ENCODE measurements around the gene CACNB4. TPM values are rescaled to one million over a fixed set of nuclear protein-coding genes. Genes with fewer than 3 reads are reported as not detected.

CACNB4 gene
- total RNA-seq, 1 donor from 2014 or later, result 4.9 TPM

GRCh38 chr2:151817929-151818328 lies 280.9 kb downstream of the CACNB4 start:
- intact Hi-C loops (cut with DNase I), result no loop called here
- Histone ChIP-seq H3K27ac (no peak overlapping the region), H3K27me3 (no peaks in the 10 kb centered on the region)

GRCh38 chr2:151816843-151817242 lies 282.0 kb downstream of the CACNB4 start:
- Histone ChIP-seq H3K4me1 (peaks cover 10% of the 10 kb centered on the region), H3K4me3 (no peak overlapping the region), H3K27me3 (no peaks in the 10 kb centered on the region), H3K36me3 (peaks cover 0 to 28% of the 10 kb centered on the region in 2 donors), H3K9me3 (no peaks in the 10 kb centered on the region), H3K27ac (no peak overlapping the region)
- TF ChIP-seq POLR2AphosphoS5 (IDR thresholded peaks at IDR 0.05; ENCODE audit: insufficient read depth in 1 of 2, low read depth in 1 of 2), result no peak
- DNase-seq (ENCODE audit: extremely low spot score in 2 of 2), result no peak
- intact Hi-C loops (cut with DNase I), result no loop called here

More at GRCh38 chr2:151817929-151818328, 280.9 kb downstream of the CACNB4 start:
- Histone ChIP-seq H3K36me3 (peaks cover 0 to 17% of the 10 kb centered on the region in 2 donors), H3K4me3 (no peak overlapping the region), H3K4me1 (peaks cover 16% of the 10 kb centered on the region), H3K9me3 (no peaks in the 10 kb centered on the region)
- TF ChIP-seq CTCF (IDR thresholded peaks at IDR 0.05), result no peak
- TF ChIP-seq POLR2AphosphoS5 (IDR thresholded peaks at IDR 0.05; ENCODE audit: insufficient read depth in 1 of 2, low read depth in 1 of 2), result no peak
- no peak for TF ChIP-seq POLR2A (IDR thresholded peaks at IDR 0.05)
- no peak for DNase-seq (ENCODE audit: extremely low spot score in 2 of 2)

- Histone ChIP-seq H3K4me3 (no peak overlapping the region), H3K27ac (no peak overlapping the region), H3K4me1 (peaks cover 2% of the 10 kb centered on the region), H3K27me3 (no peaks in the 10 kb centered on the region), H3K9me3 (no peaks in the 10 kb centered on the region), H3K36me3 (peaks cover 0 to 36% of the 10 kb centered on the region in 2 donors)
- DNase-seq (ENCODE audit: extremely low spot score in 2 of 2), result no peak
- intact Hi-C loops (cut with DNase I), result no loop called here
- TF ChIP-seq POLR2A (IDR thresholded peaks at IDR 0.05) (no peak), POLR2AphosphoS5 (IDR thresholded peaks at IDR 0.05; ENCODE audit: insufficient read depth in 1 of 2, low read depth in 1 of 2) (no peak), CTCF (IDR thresholded peaks at IDR 0.05) (no peak)
Measured at GRCh38 chr2:151815821-151816489, 282.9 kb downstream of the CACNB4 start.

DNA sequence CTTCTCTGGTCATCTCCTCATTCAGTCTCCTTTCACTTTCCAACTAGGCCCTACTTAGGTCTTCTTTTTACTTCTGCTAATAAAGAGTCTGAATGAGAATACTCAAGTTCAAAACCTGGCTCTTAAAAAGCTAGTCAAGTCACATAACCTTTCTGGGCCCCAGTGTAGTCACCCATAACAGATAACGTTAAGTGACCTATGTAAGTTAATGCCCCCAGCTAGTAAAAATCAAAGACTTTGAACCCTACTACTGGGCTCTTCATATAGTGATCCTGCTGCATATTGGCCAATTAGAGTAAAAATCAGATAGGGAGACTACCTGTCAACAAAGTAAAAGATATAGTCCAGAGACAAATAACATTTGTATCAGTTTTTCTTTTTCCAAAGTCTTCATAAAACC lies 288.4 kb downstream of the CACNB4 start:
- Histone ChIP-seq H3K9me3 (no peaks in the 10 kb centered on the region), H3K4me1 (no peaks in the 10 kb centered on the region), H3K36me3 (peaks cover 0 to 50% of the 10 kb centered on the region in 2 donors), H3K27ac (no peak overlapping the region), H3K27me3 (no peaks in the 10 kb centered on the region), H3K4me3 (no peak overlapping the region)
- TF ChIP-seq POLR2AphosphoS5 (IDR thresholded peaks at IDR 0.05; ENCODE audit: insufficient read depth in 1 of 2, low read depth in 1 of 2), result no peak
- no peak for TF ChIP-seq POLR2A (IDR thresholded peaks at IDR 0.05)
- TF ChIP-seq CTCF (IDR thresholded peaks at IDR 0.05), result no peak
- intact Hi-C loops (cut with DNase I), result no loop called here
- DNase-seq (ENCODE audit: extremely low spot score in 2 of 2), result no peak

DNA sequence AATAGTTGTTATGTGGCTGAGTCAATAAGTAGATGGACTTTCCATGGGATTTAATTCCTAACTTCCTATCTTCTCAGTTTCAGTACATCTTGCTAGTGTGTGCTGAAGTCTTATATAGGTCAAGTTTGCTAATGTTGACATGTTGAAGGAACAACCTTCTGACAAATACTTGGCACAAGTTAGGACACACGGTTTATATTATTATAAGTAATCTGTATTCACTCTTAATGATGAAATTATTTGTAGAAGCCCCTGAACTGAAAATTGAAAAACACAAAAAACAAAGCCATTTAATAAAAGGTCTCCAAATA lies 289.8 kb downstream of the CACNB4 start:
- TF ChIP-seq CTCF (IDR thresholded peaks at IDR 0.05) (no peak), POLR2AphosphoS5 (IDR thresholded peaks at IDR 0.05; ENCODE audit: insufficient read depth in 1 of 2, low read depth in 1 of 2) (no peak), POLR2A (IDR thresholded peaks at IDR 0.05) (no peak)
- intact Hi-C loops (cut with DNase I), result no loop called here

More for the DNA sequence above, 289.8 kb downstream of the CACNB4 start:
- no peak for DNase-seq (ENCODE audit: extremely low spot score in 2 of 2)
- Histone ChIP-seq H3K27me3 (no peaks in the 10 kb centered on the region), H3K9me3 (no peaks in the 10 kb centered on the region), H3K27ac (no peak overlapping the region), H3K4me1 (no peaks in the 10 kb centered on the region), H3K36me3 (peaks cover 0 to 51% of the 10 kb centered on the region in 2 donors), H3K4me3 (no peak overlapping the region)
